Endothelial cell of umbilical vein (primary cell): Measurements from ENCODE around the gene ZNF512.

Source experiments
- CTCF ChIP-seq, 2 donors: IDR thresholded peaks; 1 replicate in 1 of 2; 2 replicates in 1 of 2; pipeline ENCODE4 v1.5.1; 2011; ENCODE audit warnings: low read length in 2 of 2, mild to moderate bottlenecking in 2 of 2, moderate library complexity in 2 of 2, control low read depth in 1 of 2, inconsistent platforms in 1 of 2, low read depth in 1 of 2; ENCODE audit not compliant: insufficient read depth in 1 of 2; ENCODE audit errors: extremely low read depth in 1 of 2
- GATA2 ChIP-seq: IDR thresholded peaks from 2 replicates; pipeline ENCODE4 v1.7.0; 2011; ENCODE audit warnings: low read depth, mild to moderate bottlenecking, moderate library complexity, mixed read lengths, low read length; ENCODE audit not compliant: insufficient read length, insufficient read depth
- MAX ChIP-seq: IDR thresholded peaks from 2 replicates; pipeline ENCODE4 v1.6.1; 2011; ENCODE audit not compliant: insufficient read depth, insufficient read length
- MYC ChIP-seq: IDR thresholded peaks from one replicate; pipeline ENCODE4 v1.6.1; 2011; ENCODE audit warnings: mild to moderate bottlenecking, low read depth, low read length
- POLR2A ChIP-seq: IDR thresholded peaks from 2 replicates; pipeline ENCODE4 v1.6.1; 2012; ENCODE audit warnings: low read depth, mild to moderate bottlenecking, control low read depth, low read length
- POLR2AphosphoS5 ChIP-seq: IDR thresholded peaks from 2 replicates; pipeline ENCODE4 v1.6.1; 2012; ENCODE audit warnings: low read depth, mild to moderate bottlenecking, control low read depth, low read length, moderate library complexity; ENCODE audit not compliant: insufficient read depth

GRCh38 chr2:27596627-27597026, 13.8 kb downstream of the ZNF512 start:
- no peak for TF ChIP-seq CTCF (IDR thresholded peaks at IDR 0.05; ENCODE audit: extremely low read depth in 1 of 2, insufficient read depth in 1 of 2, low read depth in 1 of 2, low read length in 2 of 2)
- no peak for TF ChIP-seq GATA2
- TF ChIP-seq MAX = no peak
- TF ChIP-seq POLR2AphosphoS5 = no peak
- no peak for TF ChIP-seq POLR2A
- no peak for TF ChIP-seq MYC
